Stimulated activated CD8-positive, alpha-beta memory T cell treated with anti-CD3 and anti-CD28 coated beads, Interleukin-7, amount 100 ng/mL, for 4 hours (primary cell): Measurements from ENCODE around the gene CELF4.
"Not testable (repeated sequence)": the region's sequence is repeated elsewhere in the genome, so short reads cannot be mapped to it uniquely, and the experiment has no call there.

Experiments
- DNase-seq, 2 donors: peaks; one replicate each; pipeline ENCODE4 v3.0.0-alpha.2; 2020; ENCODE audit warnings: low read depth in 2 of 2

The CELF4 gene

DNA sequence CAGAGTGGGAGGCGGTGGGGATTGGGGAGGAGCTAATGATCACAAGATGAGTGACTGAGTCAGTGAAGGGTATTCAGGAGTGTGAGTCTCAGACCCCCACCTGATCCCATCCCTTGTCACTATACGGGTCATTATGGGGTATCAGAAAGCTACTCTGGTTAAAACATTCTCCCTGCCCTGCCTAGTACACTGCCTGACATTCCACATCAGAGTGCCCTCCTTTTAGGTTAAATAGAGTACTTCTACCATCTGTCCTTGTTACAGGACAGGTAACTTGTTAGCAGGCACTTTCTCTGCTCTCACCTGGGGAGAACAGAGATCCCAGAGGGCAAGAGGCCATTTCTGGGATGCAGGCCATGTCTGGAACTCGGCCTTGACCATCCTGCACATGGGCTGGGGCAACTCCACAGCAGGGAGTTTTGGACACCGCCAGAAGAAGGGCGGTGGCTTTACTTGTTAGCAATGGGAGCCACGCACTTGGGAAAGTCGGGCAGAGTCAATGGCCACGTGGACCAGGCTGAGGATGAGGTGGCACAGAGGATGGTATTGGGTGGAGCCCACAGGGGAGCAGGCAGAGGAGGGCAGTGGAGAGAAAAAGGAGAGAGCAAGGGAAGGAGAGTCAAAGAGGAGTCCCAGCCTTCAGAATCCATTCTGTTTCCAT, 98.5 kb downstream of the CELF4 start:
- DNase-seq, result no peak

DNA sequence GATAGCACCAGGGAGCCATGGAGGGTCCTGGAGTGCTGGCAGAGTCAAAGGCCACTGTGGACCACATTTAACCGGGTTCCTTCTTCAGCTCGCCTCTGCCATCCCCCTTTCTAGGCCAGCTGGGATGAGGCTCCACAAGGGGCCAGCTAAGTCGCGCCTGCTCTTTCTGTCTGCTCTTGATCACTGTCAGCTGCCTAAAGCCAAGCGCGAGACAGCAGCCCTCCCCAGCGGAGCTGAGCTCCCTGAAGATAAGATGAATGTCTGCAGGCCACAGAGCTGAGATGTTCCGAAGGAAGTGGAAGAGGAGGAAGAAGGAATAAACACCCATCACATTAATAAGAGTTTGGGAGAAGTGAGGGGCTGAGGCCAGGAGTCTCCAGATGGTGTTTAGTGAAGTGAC, 99.6 kb downstream of the CELF4 start:
- no peak for DNase-seq

DNA sequence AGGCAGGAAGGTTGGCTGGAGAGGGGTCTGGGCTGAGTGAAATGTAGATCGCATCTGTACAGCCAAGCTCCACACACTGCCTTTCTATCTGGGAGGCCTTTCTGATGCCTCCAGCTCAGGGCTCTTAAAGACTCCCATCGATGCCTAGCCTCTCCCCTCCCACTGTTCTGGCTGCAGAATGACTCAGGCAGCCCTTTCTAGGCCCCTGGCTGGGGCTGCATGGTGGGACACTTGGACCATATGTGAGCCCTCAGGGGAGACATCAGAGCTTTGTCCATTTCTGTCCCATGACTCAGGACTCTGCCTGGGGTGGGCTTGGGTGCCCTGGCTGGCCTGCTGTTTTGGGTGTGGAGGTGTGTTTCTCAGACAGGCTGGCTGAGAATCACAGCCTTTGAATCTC, 101.3 kb downstream of the CELF4 start:
- DNase-seq, result no peak

DNA sequence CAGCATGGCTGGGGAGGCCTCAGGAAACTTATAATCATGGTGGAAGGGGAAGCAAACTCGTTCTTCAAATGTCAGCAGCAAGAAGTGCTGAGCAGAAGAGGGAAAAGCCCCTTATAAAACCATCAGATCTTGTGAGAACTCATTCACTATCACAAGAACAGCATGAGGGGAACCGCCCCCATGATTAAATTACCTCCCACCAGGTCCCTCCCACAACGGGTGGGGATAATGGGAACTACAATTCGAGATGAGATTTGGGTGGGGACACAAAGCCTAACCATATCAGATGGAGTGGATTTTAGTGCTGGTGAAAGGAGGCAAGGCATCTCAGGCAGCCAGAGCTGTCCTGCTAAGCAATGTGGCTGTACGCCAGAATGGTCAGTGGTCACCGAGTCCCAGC, 104.3 kb downstream of the CELF4 start:
- not testable (repeated sequence) for DNase-seq

DNA sequence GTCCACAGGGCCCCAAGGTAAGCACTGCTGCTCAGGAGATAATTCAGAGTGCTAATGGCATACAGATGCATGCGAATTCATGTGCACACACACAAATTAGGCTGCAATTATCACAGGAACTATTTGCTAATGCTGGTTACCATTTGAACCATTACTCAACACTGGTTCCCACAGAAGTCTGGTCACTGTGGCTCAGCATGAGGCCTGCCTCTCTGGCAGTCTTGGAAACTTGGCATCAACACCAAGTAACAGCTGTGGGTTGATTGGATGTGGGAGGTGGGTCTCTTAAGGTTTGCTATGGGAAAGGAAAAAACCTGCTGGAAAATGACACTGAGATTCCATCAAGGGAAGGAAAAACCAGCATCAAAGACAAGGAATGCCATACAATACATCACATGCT, 105.0 kb downstream of the CELF4 start:
- no peak for DNase-seq

DNA sequence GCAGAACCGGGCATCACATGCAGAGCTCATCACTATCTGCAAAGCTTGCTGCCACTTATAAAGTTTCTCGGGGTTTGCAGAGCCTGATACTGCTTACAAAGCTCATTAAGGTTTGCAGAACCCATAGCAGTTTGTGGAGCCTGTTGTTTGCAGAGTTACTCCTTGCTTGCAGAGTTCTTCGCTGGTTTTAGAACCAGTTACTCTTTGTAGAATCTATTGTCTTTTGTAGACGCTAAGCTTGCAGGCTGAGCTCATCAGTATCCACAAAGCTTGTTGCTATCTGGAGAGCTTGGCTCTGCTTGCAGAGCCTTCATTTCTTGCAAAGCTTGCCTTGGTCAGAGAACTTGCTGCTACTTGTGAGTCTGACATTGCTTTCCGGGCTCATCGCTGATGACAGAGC, 106.9 kb downstream of the CELF4 start:
- DNase-seq, result no peak

DNA sequence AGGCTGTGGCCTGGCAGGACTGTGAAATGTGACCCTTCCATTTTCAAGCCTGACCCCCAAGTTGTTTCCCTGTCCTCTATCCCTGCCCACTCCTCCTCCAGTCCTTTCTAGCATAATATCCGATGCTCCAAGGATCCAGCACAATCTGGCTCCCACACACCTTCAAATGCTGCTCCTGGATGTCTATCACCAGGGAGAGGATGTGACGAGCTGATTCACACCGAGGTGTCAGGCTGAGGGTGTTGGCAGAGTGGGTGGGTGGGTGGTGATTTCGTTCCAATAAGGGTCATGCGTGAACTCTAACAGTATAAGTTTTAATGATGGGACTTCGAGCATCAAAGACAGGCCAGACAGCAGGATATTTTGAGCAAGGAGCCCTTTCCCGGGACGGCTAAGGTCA, 107.8 kb downstream of the CELF4 start:
- no peak for DNase-seq

DNA sequence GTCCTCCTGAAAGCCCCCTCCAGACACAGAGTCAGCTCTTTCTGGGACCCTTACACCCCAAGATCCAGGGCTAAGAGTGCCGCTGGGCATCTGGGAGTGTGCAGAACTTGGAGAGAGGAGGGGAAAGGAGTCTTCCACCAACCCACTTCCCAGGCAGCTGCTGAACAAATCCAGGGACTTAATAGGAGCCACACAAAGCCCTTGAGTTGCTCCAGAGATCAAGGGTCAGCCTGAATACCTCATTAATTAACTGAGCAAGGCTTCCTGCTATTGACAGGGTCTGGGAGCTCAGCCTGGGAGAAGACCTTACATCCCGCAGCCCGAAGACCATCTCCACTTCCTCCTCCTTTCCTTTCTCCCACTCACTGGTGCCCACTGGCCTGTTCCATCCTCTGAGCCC, 108.3 kb downstream of the CELF4 start:
- no peak for DNase-seq

DNA sequence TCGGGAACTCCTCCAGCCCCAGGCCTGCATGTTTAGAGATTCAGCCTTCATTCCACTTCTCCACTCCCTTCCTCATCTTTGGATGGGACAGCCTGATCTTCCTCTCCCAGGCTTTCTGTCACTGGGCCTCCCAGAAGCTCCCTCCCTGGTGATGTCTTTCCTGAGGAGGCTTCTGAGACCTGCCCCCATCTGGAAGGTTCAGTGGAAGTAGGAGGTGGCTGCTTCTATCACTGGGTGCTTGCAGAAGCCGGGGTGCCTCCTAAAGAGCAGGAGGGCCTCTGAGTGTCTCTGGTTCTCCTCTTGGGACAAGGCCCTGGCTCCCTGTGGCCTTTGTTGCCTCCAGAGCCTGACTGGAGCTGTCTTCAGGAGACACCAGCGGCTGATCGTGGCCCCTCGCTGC, 108.7 kb downstream of the CELF4 start:
- no peak for DNase-seq

DNA sequence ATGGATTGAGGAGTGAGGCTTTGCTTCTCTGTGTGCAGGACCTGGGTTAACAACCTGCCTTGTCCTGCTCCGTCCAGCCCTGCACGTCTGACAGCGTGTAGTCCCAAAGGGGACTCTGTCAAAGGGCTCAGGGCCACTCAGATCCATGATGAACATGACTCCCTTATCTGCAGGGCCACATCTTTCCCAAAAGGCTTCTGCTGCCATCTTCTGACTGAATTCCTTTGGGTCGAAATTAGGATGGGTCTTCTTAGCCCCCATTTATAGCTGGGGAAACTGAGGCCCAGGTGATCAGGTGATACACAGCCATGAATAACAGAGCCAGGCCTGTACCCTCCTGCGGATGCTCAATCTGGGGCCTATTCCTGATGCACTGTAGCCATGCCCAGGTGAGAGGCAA, 109.2 kb downstream of the CELF4 start:
- DNase-seq, result no peak

DNA sequence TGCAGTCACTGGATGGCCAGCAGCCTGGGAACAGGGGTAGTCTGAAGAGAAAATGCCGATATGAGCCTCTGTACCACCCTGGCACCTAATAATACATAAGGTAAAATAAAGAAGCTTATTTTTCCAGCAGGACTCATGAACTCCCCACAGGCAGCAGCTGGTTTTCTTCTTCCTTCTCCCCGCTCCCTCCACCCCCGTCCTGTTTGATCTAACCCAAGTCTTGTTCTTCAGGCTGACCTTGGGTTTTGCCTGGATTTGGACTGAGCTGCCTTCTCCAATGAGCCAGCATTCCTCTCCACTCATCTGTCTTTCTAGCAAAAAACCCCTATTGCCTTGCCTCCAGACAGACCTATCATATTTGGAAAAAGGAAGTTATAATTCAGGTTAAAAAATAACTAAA, 111.8 kb downstream of the CELF4 start:
- DNase-seq, result no peak

DNA sequence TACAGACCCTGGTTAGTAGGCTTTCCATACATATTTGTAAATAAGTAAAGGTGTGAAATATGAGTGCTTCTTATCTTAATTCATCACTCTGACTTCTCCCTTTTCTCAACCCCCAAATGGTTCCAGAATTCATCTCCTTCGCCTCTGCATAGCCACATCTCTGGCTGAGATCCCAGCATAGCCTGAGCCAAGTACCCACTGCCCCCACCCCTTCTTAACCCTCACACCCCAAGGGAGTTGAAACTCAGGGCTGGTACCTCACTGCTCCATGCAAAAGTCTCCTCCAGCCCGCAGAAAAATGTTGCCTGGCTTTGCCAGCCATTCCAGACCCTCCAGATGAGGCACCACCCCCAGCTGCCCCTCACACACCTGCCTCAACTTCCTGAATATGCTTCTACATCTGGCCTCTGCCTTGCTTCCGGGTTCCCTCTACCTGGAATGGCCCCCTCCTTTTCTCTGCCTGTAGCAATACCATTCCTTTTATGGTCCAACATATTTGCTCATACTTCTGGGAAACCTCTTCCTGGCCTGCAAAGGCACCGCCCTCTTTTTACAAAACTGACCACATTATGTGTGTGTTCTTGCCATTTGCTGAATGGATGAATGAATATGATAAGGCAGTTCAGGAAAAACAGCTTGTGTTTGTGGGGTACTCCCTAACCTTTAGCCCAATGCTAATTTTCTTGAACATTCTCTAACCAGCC, 112.8 kb downstream of the CELF4 start:
- no peak for DNase-seq

DNA sequence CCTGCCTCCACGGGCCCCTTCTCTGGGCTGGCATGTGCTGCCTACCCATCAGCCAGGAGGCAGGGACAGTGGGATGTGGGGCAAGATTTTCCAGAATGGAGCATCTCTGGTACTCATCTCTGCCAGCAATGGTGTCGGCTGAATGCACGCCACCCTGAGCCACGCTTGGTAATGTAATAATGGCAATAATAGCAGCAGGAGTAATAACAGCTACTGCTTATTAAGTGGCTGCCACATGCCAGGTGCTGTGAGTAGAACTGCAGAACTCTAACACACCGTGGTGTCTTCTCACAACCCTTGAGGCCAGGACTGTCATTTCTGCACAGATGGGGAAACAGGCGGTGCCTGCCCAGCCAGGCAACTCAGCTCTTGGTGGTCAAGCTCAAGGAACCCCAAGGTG, 113.6 kb downstream of the CELF4 start:
- DNase-seq, result no peak

DNA sequence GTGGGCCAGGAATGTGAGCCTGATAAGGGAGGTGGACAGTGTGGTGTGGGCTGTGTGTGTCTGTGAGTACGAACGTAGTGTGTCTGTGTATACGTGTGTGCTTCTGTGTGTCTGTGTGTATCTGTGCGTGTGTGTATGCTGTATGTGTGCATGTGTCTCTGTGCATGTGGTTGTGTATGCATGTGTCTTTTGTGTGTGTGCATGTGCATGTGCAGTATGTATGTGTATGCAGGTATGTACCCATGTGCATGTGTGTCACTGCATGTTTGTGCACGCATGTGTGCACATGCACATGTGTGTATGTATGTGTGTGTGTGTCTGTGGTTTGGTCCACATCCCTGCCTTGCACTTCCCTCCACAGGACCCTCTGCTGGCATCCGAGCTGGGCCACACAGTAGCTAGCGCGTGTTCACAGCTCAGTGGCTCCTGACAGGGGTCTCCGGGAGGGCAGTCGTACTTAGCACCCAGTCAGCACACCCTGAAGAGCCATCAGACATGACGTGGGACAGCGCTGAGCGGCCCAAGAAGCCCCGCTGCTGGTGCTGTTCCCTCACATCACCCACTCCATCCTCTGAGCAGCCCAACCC, 114.3 kb downstream of the CELF4 start:
- DNase-seq, result no peak

DNA sequence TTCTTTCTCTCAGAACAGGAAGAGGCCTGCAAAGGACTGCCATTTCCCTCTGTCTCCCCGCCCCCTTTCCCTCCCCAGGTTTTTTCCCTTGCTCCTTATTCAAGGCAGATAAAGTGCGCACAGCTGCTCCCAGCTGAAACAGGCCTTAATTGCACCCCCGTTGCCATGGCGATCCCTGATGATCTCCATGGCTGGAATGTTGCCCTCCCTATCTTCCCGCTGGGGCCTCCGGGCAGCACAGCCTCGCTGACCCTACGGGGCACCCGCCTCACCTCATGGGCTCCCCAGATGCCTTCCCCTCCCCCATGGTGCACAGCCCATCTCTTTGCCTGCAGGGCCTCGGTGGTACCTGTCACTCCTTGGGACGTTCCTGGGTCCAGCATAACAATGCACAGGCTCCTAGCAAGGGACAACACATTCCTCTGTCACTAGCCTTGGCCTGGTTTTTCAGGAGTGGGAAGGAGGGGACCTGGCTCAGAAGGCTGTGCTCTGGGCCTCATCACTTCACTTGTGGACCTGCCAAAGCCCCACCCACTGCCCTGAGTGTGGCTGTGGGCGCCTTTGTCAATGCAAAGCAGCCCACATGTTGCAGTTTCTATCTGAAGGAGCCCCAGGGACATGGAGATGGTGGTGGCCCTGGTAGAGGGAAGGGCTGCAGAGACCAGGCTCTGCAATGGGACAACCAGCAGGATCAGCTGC, 115.0 kb downstream of the CELF4 start:
- no peak for DNase-seq

DNA sequence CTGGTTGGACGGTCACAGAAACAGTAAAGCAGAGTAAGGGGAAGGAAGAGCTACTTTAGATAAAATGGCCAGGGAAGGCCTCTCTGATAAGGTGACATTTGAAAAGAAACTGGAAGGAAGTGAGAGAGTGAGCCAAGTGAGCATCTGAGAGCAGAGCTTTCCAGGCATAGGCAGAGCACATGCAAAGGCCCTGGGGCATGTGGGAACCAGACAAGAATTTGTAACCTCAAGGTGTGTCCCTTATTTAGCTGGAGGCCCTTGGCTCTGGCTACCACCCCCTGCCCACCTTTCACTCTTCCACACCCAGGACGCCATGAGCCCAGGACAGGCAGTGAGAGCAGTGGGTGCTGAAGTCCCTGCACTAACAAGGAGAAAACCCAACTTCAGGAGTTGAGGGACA, 116.0 kb downstream of the CELF4 start:
- DNase-seq, result no peak

DNA sequence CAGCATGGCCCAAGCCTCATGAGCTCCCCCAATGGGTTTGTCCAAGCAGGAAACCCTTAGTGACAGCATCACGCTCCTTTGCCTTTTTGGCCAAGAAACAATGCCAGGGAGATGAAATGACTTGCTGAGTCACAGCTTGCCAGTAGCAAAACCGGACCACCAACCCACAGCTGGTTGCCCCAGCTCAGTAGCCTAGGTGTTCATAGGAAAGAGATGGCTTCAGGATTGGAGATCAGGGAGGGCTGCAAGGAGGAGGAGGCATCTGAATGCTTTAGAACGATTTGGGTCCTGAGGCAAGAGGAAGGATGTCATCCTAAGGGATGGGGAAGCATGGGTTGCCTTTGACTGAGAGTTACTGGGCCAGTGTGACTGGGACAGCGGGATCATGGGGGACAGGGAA, 116.7 kb downstream of the CELF4 start:
- DNase-seq, result no peak

DNA sequence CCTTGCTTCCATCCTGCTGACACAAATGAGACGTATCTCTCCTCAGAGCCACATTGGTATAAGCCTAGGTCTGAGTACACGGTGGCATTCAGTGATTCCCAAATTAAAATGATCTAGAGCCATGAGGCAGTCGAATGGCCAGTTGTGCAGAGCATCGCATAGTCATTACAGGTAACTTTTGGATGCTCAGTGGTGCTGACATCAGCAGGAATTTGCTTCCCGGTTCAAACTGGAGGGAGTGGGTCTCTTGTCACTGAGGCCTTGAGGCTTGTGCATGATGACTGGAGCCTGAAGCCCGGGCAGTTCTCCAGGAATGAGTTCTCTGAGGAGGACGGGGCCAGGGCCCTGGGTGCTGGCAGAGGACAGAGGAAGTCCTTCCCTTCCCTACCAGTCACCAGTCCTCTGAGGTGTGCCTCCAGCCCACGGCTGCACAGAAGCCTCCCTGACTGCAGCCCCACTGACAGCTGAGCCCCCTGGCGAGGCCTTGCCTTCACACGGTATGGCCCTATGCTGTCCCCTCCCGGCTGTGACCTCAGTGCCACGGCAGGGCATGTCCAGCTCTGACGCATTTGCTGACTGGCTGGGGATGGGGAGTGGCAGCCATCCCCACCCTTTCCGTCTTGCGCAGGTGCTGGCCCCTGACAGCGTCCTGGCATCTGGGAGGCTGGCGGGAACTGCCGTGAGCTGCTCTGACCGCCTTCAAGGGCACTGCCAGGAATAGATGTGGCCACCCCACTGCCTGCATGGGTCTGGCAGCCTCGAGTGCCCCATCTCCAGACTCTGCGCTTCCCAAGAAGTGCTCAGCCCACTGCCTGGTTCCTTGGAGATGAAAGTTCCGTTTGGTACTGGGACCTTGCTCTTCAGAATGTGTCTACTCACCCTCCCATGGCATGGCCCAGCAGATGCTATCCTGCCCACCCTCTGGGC, 117.4 kb downstream of the CELF4 start:
- DNase-seq, result no peak

DNA sequence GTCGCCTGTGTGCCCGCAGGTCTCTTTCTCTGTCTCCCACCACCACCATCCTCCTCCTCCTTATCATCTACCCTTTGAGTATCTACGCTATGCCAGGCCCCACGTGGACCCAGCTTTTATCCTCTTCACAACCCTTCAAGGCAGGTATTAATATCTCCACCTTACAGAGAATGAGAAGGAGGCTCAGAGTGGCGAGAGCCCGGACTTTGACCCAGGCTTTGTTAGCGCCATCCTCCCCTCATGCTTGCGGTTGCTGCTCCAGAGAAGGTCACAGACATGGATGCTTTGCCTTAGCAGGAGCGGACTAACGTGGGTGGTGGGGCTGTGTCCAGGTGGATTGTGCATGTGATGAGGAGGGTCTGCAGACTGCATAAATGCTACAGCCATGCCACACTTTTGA, 119.8 kb downstream of the CELF4 start:
- DNase-seq, result no peak

DNA sequence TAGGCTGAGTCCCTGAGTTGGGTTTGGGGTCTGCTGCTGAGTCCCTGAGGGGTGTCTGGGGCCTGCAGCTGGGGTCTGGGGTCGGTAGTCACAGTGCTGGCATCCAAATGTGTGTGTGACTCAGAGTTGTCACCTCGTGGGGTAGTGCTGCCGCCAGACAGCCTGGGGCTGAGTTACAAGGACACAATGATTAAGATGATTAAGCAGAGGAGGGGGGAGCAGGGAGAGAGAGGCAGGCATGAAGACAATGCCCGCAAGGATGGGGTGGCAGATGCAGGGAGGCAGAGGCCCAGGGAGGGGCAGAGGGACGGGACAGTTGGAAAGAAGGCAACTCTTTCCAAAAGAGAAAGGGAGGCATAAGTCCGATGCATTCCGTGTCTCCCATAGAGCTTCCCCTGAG, 120.2 kb downstream of the CELF4 start:
- DNase-seq, result no peak

DNA sequence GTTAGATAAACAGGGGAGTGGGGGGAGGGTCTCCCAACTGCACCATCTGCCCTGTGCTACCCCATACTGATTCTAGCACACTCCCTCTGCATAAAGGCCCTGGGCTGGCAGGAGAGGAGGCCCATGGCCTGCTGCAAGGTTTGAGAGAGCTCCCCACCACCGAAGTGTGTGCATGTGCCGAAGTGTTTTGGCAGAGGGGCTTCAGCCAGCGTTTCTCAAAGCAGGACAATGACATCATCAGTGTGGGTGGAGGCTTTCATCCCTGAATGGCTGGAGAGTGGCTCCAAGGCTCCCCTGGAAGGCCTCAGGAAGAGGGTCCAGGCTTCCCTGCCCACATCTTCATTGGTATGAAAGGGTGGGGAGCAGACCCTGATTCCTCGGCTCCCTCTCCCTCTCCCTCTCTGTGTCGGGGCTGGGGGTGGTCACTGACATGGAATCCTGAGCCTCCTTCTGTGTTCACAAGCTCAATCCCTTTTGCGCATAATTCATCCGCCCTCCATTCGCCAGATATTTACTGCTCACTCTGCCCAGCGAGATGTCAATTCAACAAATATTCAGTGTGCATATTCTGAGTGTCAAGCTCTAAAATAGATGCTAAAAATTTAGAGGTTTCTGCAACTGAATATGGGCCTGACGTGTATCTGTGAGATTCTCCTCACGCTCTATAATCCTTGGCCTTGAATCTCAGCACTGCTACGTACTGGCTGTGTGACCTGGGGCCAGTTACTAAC, 122.1 kb downstream of the CELF4 start:
- no peak for DNase-seq
